HL-60/S4 treated with retinoic acid at 250 ng/mL for 4 days and 3 days (cell line): ENCODE data around the gene ITPK1.

Experiments
- in situ Hi-C: fragments of 300-500 bp; cut with MboI; formaldehyde crosslinking; loops from 2 replicates; pipeline ENCODE4 v1.7.0; 2022; ENCODE audit warnings: low sequenced_read_pairs

The ITPK1 gene

GRCh38 chr14:92905667-92906066 is 210.1 kb downstream of the ITPK1 start:
- in situ Hi-C loops = no loop called here

- in situ Hi-C loops = no loop called here
Measured at GRCh38 chr14:92903359-92903758, 212.4 kb downstream of the ITPK1 start.

GRCh38 chr14:92902726-92903125 is 213.0 kb downstream of the ITPK1 start:
- in situ Hi-C loops = no loop called here

- in situ Hi-C loops = no loop called here
Measured at GRCh38 chr14:92902191-92902590, 213.5 kb downstream of the ITPK1 start.

- in situ Hi-C loops = no loop called here
Measured at GRCh38 chr14:92900660-92901059, 215.1 kb downstream of the ITPK1 start.

- in situ Hi-C loops = no loop called here
Measured at GRCh38 chr14:92898566-92899131, 217.1 kb downstream of the ITPK1 start.

GRCh38 chr14:92897922-92898565 is 217.7 kb downstream of the ITPK1 start:
- in situ Hi-C loops = no loop called here

GRCh38 chr14:92895352-92895878 is 220.3 kb downstream of the ITPK1 start:
- in situ Hi-C loops = no loop called here

GRCh38 chr14:92892589-92892988 is 223.1 kb downstream of the ITPK1 start:
- in situ Hi-C loops = no loop called here

- in situ Hi-C loops = no loop called here
Measured at GRCh38 chr14:92890830-92891588, 224.7 kb downstream of the ITPK1 start.

- in situ Hi-C loops = no loop called here
Measured at GRCh38 chr14:92888896-92889295, 226.8 kb downstream of the ITPK1 start.

- in situ Hi-C loops = no loop called here
Measured at GRCh38 chr14:92887157-92887556, 228.6 kb downstream of the ITPK1 start.
